Measurements from ENCODE around the gene DCANP1. TPM values are rescaled to one million over a fixed set of nuclear protein-coding genes. Genes with fewer than 3 reads are reported as not detected.

DCANP1 gene
- total and polyA plus RNA-seq, 4 donors: 0.05 TPM; not detected in 3

- H3K4me3 ChIP-seq (ENCODE audit: low read depth in 1 of 3, low read length in 3 of 3): no peak overlapping the region
- no peaks in the 10 kb centered on the region for H3K36me3 ChIP-seq (ENCODE audit: control insufficient read depth in 4 of 4, insufficient read depth in 3 of 4, low read depth in 1 of 4, low read length in 3 of 4)
- no peak overlapping the region for H3K9ac ChIP-seq (ENCODE audit: low read depth in 1 of 2, low read length in 2 of 2)
- peaks cover 0 to 6% (median 4%) of the 10 kb centered on the region in 4 donors for H3K4me1 ChIP-seq (ENCODE audit: control insufficient read depth in 4 of 4, insufficient read depth in 4 of 4, low read length in 3 of 4)
- no peak overlapping the region for H3K27ac ChIP-seq (ENCODE audit: low read depth in 1 of 2, low read length in 2 of 2)
- DNase-seq (ENCODE audit: low spot score): no peak
- 79% methylated on average over 15 of the region's 15 CpGs for WGBS
- H3K27me3 ChIP-seq (ENCODE audit: control insufficient read depth in 4 of 4, insufficient read depth in 4 of 4, low read length in 3 of 4): peaks cover 0 to 10% (median 2%) of the 10 kb centered on the region in 4 donors
- TF ChIP-seq GABPA (IDR thresholded peaks at IDR 0.05 in 1 of 2, conservative IDR thresholded peaks at IDR 0.05 in 1 of 2) (no peak), CTCF (IDR thresholded peaks at IDR 0.05; ENCODE audit: low read depth, low read length, missing input control) (no peak), EGR1 (IDR thresholded peaks at IDR 0.05; ENCODE audit: low read depth in 2 of 2) (no peak), YY1 (IDR thresholded peaks at IDR 0.05) (no peak), RAD21 (IDR thresholded peaks at IDR 0.05) (no peak), SP1 (IDR thresholded peaks at IDR 0.05) (no peak), HNF4A (conservative IDR thresholded peaks at IDR 0.05) (no peak), JUND (IDR thresholded peaks at IDR 0.05) (no peak), TAF1 (conservative IDR thresholded peaks at IDR 0.05) (no peak), HNF4G (IDR thresholded peaks at IDR 0.05) (no peak), FOXA1 (IDR thresholded peaks at IDR 0.05) (no peak), NR2F2 (IDR thresholded peaks at IDR 0.05) (no peak), ATF3 (IDR thresholded peaks at IDR 0.05) (no peak), ZBTB33 (IDR thresholded peaks at IDR 0.05) (no peak), FOXA2 (IDR thresholded peaks at IDR 0.05) (no peak), MAX (IDR thresholded peaks at IDR 0.05) (no peak), RXRA (IDR thresholded peaks at IDR 0.05) (no peak), REST (IDR thresholded peaks at IDR 0.05) (no peak)
- no peaks in the 10 kb centered on the region for H3K9me3 ChIP-seq (ENCODE audit: control insufficient read depth in 4 of 4, low read length in 3 of 4)
Observed at GRCh38 chr5:135467051-135467625, 20.0 kb upstream of the DCANP1 start.
